ENCODE results near the gene ANKRD18A.
A peak's percentile ranks its signal among the peaks of the same experiment; 100 is the strongest.

The ANKRD18A gene

GRCh38 chr9:38620483-38621433 is at the start of gene ANKRD18A:
ANKRD18A (minus strand) TSS chr9:38620596; CDS start chr9:38620285, 311 bp downstream.
- peak in 1 of 2 donors; percentile 68 for DNase-seq (ENCODE audit: extremely low read depth in 1 of 2, low read depth in 1 of 2)

GRCh38 chr9:38668791-38669466 is 48.5 kb upstream of the ANKRD18A start:
- no peak for DNase-seq (ENCODE audit: extremely low read depth in 1 of 2, low read depth in 1 of 2)

GRCh38 chr9:38662763-38663593 is 42.6 kb upstream of the ANKRD18A start:
- no peak for DNase-seq (ENCODE audit: extremely low read depth in 1 of 2, low read depth in 1 of 2)

DNA sequence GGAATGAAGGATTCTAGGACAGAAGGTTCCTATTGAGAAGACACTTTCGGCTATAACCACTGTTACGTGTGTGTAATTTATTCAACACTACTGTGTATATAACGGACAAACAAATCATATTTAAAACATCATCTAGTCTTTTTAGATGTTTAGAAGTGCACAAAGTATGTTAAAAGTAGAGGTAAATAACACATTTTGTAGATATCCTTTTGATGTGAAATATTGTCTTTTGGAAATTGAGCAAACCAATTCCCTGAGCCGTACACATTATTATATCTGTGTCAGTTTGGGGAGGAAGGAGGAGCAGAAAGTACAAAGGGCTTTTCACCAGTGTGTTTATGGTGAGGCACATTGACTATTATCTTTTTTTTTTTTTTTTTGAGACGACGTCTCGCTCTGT is 39.1 kb upstream of the ANKRD18A start:
- DNase-seq (ENCODE audit: extremely low read depth in 1 of 2, low read depth in 1 of 2) = no peak

DNA sequence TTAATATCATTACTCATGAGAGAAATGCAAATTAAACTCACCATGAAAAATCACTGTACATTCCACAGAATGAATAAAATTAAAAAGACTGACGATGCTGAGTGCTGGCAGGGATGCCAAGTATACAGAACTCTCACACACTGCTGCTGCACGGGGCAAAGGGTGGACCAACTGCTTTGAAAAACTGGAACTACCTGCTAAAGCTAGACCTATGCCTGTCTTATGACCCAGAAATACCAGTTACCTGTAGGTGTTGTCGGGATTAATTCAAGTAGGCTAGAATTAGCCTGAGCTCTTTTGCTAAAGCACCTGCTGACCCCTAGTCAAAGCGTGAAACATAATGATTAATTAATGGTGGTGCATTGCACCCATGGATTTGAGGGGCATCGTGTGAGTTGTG is 36.5 kb upstream of the ANKRD18A start:
- DNase-seq (ENCODE audit: extremely low read depth in 1 of 2, low read depth in 1 of 2) = no peak

GRCh38 chr9:38652486-38652885 is 32.1 kb upstream of the ANKRD18A start:
- DNase-seq (ENCODE audit: extremely low read depth in 1 of 2, low read depth in 1 of 2) = no peak

GRCh38 chr9:38652044-38652443 is 31.6 kb upstream of the ANKRD18A start:
- DNase-seq (ENCODE audit: extremely low read depth in 1 of 2, low read depth in 1 of 2) = no peak

DNA sequence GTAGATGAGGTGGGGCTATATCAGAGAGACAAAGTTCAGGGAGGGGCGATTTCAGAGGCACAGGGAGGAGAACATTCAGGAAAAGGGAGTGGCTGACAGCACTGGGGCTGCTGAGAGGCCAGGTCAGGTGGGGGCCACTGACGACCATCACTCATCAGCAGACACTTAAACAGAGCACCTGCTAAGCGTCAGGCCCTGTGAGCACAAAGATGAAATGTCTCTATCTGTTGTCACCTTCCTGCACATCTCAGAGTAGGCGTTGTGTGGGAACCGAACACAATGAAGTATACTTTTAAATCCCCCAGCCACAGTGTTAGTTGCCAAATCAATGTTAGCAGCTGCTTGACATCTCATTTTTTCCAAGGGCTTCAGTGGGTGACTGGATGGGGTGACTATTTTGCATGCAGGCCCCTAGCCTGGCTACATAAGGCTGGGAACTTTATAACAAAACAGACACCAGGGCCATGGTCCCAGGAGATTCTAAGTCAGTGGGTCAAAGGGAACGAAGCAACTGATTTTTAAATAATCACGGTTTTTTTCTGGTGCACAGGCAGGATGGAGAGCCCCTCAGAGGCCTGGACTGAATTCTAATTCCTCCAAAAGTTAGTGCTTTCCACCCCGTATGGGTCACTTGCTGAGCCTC is 31.1 kb upstream of the ANKRD18A start:
- no peak for DNase-seq (ENCODE audit: extremely low read depth in 1 of 2, low read depth in 1 of 2)

GRCh38 chr9:38650564-38650963 is 30.2 kb upstream of the ANKRD18A start:
- no peak for DNase-seq (ENCODE audit: extremely low read depth in 1 of 2, low read depth in 1 of 2)

GRCh38 chr9:38649731-38650363 is 29.5 kb upstream of the ANKRD18A start:
- no peak for DNase-seq (ENCODE audit: extremely low read depth in 1 of 2, low read depth in 1 of 2)

GRCh38 chr9:38644601-38645000 is 24.2 kb upstream of the ANKRD18A start:
- DNase-seq (ENCODE audit: extremely low read depth in 1 of 2, low read depth in 1 of 2) = no peak

DNA sequence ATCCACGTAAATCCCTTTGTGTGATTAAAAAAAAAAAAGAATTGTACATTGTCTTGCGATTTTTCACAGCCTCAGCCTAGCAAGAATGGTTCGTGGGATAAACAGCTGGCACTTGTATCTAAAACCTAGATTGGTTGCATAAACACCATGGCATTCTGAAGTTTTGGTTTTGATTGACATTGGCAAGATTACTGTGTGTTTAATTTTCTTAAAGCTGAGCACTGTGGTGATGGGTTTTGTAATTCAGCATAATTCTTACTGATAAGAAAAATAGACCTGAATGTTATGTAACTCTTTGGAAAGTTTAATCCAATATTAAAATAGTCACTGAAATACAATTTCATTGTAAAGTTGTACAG is 23.4 kb upstream of the ANKRD18A start:
- no peak for DNase-seq (ENCODE audit: extremely low read depth in 1 of 2, low read depth in 1 of 2)

DNA sequence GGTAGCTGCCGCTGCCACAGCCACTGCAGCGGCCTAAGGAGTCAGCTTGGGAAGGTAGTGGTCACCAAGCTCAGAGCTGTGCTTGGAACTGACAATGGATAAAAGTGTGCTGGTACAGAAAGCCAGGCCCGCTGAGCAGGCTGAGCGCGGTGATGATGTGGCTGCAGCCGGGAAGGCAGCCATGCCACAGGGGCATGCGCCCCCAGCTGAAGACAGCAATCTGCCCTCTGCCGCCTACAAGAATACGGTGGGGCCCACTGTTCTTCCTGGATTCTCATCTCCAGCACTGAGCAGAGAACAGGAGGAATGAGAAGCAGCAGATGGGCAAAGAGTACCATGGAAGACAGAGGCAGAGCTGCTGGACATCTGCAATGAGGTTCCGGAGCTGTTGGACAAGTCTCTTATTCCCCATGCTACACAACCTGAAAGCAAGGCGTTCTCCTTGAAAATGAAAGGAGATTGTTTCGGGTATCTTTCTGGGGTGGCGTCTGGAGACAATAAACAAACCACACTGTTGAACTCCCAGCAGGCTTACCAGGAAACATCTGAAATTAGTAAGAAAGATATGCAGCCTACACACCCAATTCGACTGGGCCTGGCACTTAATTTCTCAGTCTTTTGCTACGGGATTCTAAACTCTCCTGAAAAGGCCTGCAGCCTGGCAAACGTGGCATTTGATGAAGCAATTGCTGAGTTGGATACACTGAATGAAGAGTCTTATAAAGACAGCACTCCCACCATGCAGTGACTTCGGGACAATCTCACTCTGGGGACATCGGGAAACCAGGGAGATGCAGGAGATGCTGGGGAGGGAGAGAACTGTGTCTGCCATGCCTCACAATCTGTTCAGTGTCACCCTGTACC is 22.8 kb upstream of the ANKRD18A start:
- no peak for DNase-seq (ENCODE audit: extremely low read depth in 1 of 2, low read depth in 1 of 2)

DNA sequence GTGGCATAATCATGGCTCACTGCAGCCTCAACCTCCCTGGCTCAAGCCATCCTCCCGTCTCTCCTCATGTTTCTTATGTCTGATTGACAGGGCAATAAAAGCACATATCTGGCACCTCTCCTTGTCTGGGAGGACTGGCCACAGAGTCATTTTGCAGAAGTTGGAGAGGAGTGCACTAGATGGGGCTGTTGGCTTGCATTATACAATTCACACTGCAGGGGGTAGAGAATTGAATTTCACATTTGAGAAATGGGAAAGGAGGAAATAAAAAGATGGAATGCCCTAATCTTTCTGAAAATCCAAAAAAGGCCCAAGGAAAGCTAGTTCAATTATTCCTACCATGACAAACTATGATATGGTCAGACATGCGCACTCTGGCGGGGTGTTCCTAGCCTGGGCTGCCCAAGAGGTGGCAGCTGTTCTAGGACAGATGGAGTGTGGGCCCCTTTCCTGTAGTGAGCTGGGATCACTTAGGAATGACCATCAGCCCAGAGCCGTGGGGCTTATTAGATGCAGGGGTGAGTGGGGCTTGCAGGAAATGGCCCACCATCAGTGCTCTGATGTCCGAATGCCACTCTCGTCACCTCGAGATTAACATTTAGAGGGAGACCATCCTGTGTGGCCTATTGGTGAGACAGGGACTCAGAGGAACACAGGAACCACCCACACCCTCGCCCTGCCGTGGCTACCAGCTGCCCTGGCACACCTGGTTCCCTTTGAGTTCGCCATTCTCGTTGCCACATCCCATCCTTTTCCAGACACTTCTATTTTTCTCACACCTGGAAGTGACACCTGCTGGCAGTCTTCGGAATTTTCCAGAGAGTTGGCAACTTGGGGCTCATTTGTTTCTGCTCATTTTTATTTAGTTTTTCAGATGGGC is 21.8 kb upstream of the ANKRD18A start:
- DNase-seq (ENCODE audit: extremely low read depth in 1 of 2, low read depth in 1 of 2) = no peak

DNA sequence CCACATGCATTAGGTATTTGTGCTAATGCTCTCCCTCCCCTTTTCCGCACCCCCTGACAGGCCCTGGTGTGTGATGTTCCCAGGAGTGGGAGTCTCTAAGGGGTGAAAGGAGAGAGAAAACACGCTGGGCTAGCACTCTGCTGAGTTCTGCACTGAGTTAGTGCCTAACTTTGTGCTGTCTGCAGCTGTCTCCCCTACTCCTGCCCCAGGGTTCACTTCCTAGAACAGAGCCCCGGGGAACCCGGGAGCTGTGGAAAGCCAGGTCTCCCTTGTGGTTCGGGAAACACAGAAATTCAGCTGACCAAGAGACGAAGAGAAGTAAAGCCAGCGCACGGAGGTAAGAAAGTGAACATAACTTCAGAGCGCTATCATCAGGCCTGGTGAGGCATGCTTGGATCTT is 20.7 kb upstream of the ANKRD18A start:
- no peak for DNase-seq (ENCODE audit: extremely low read depth in 1 of 2, low read depth in 1 of 2)

DNA sequence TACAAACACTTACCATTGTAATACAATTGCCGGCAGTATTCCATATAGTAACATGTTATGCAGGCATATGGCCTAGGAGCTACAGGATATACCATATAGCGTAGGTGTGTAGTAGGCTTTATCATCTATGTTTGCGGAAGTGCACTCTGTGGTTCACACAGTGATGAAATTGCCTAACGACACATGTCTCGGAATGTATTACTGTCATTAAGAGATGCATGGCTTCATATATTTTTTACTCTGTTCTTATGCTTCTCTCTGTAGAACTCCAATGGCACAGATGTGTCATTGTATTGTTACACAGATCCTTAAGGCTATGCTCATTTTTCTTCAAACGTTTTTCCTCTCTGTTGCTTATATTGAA is 19.2 kb upstream of the ANKRD18A start:
- no peak for DNase-seq (ENCODE audit: extremely low read depth in 1 of 2, low read depth in 1 of 2)

GRCh38 chr9:38638881-38639576 is 18.6 kb upstream of the ANKRD18A start:
- DNase-seq (ENCODE audit: extremely low read depth in 1 of 2, low read depth in 1 of 2) = no peak

DNA sequence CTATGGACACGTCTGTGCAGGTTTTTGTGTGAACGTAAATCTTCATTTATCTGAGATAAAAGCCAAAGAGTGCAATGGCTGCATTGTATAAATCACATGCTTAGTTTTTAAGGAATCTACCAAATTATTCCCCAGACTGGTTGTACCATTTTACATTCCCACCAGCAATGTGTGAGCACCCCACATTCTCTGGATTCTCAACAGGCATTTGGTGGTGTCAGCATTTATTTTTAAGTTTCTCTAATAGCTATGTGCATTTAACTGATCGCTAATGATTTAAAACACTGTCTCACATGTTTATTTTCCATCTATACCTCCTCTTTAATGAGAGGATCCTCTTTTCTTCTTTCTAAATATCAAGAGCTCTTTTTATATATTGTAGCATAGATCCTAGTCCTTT is 13.9 kb upstream of the ANKRD18A start:
- no peak for DNase-seq (ENCODE audit: extremely low read depth in 1 of 2, low read depth in 1 of 2)
